Upper lobe of right lung (tissue), 1 donor: Measurements from ENCODE around the gene GRID1. TPM values are rescaled to one million over a fixed set of nuclear protein-coding genes. Genes with fewer than 3 reads are reported as not detected.

ENCODE experiments used
- ATAC-seq: fragments of 200-7000 bp; cut with Tn5 transposase; one replicate; pipeline ENCODE4 v1.9.1; 2020; ENCODE audit warnings: mild to moderate bottlenecking, moderate library complexity
- DNase-seq: peaks from one replicate; pipeline ENCODE4 v3.0.0-alpha.2; 2020
- H3K27ac ChIP-seq: fragments of 200-600 bp; one replicate; pipeline ENCODE4 v1.8.0; 2022
- H3K27me3 ChIP-seq: fragments of 200-600 bp; one replicate; pipeline ENCODE4 v1.8.0; 2022; ENCODE audit warnings: mild to moderate bottlenecking
- H3K36me3 ChIP-seq: fragments of 200-600 bp; one replicate; pipeline ENCODE4 v1.8.0; 2022
- H3K4me1 ChIP-seq: fragments of 200-600 bp; one replicate; pipeline ENCODE4 v1.8.0; 2022
- H3K4me3 ChIP-seq: fragments of 200-600 bp; one replicate; pipeline ENCODE4 v1.8.0; 2022; ENCODE audit warnings: mild to moderate bottlenecking
- H3K9me3 ChIP-seq: fragments of 200-600 bp; one replicate; pipeline ENCODE4 v1.8.0; 2022
- CTCF ChIP-seq: fragments of 200-600 bp; IDR thresholded peaks from one replicate; pipeline ENCODE4 v1.8.0; 2022; ENCODE audit warnings: antibody characterized with exemption
- intact Hi-C: fragments of 100-400 bp; cut with DNase I; formaldehyde crosslinking; loops from one replicate; pipeline ENCODE4 v1.11.0; 2022
- total RNA-seq: library from RNA; stranded (reverse); fragmentation: NEBNext Ultra II Directional; extraction: Animal tissue kit (Norgen Biotek cat#: 25700); gene quantifications from one replicate; pipeline ENCODE4 v1.2.1, GENCODE V29; 2021
- donor health status: DM: no; HTN: yes; CAD: no; lungs with severe emphysema.

GRID1 gene
- total RNA-seq, 1 donor from 2014 or later: 3.0 TPM

DNA sequence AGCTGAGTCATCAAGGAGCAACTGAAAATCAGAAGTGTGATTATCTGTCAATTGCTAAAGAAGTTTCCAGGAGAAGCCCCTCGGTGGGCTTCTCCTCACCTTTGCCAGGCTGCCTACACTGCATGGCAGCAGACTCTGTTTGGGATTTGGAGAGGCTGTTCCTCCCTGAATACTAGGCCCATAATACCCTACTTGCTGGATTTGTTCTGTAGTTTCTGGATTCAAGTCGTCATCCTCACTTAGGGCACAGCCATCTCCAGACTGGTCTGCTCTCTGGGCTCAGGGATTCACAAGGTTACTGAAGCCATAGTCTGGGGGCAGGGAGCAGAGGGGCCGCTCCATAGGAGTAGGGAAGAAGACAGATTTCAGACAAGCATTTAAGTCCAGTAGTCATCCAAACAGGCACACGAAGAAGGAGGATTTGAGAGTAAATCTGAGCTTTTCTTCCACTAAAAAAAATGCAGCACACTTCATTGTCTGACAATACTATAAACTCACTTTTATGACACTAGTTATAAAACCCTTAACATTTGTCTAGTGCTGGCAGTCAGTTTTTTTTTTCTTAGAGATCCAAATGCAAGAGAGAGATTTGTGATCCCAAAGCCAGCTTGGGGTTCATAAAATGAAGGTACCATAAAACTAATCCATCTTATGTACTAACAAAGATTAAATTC lies 723.3 kb downstream of the GRID1 start:
- no peak for TF ChIP-seq CTCF
- no peak for ATAC-seq

DNA sequence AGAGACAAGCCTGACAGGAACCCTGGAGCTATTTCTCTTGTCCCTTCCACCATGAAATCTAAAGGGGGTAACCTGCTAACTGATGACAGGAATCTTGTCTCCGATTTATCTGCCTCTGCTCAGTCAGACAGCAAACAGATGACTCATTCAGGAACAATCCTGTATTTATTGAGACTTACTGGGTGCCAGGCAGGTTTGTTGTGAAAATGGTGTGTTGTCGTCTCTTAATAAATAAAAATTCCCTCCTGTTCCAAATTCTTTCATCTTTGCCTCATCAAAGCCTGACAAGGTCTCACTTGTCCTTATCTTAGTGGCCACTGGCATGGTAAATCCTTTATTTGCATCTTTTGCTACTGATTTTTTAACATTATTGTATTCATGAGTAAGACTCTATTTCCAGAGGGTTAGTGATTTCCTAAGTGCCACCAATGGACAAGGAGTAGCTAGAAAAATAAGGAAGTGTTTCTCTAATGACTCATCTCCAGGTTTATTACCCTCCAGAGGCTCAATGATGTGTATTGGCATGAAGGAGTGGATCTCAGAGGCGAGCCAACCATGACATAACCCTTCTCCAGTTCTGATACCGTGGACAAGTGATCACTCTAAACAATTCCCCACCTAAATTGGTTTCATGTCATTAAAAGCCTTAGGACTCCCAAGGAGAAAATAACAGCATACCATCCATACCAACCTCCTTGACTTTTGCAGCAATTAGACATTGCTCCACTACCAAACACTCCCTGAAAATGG lies 724.0 kb downstream of the GRID1 start:
- intact Hi-C loops: no loop called here
- Histone ChIP-seq H3K9me3 (no peaks in the 10 kb centered on the region), H3K27me3 (no peaks in the 10 kb centered on the region), H3K4me1 (peaks cover 4% of the 10 kb centered on the region), H3K27ac (no peak overlapping the region), H3K4me3 (no peak overlapping the region), H3K36me3 (no peaks in the 10 kb centered on the region)
- peak; percentile 60 for ATAC-seq
- no peak for TF ChIP-seq CTCF
- no peak for DNase-seq

More for the DNA sequence above, 723.3 kb downstream of the GRID1 start:
- intact Hi-C loops: no loop called here
- Histone ChIP-seq H3K27ac (no peak overlapping the region), H3K9me3 (no peaks in the 10 kb centered on the region), H3K27me3 (no peaks in the 10 kb centered on the region), H3K36me3 (no peaks in the 10 kb centered on the region), H3K4me3 (no peak overlapping the region), H3K4me1 (peaks cover 4% of the 10 kb centered on the region)
- DNase-seq: no peak

GRCh38 chr10:85642082-85642420 lies 724.5 kb downstream of the GRID1 start:
- no peaks in the 10 kb centered on the region for H3K36me3 ChIP-seq
- peaks cover 4% of the 10 kb centered on the region for H3K4me1 ChIP-seq
- no peak for DNase-seq
- intact Hi-C loops: no loop called here
- H3K27me3 ChIP-seq: no peaks in the 10 kb centered on the region
- no peak for TF ChIP-seq CTCF
- ATAC-seq: no peak
- no peaks in the 10 kb centered on the region for H3K9me3 ChIP-seq
- no peak overlapping the region for H3K27ac ChIP-seq
- no peak overlapping the region for H3K4me3 ChIP-seq

GRCh38 chr10:85641479-85642009 lies 725.1 kb downstream of the GRID1 start:
- no peak for TF ChIP-seq CTCF
- H3K27me3 ChIP-seq: no peaks in the 10 kb centered on the region
- no peak overlapping the region for H3K27ac ChIP-seq

DNA sequence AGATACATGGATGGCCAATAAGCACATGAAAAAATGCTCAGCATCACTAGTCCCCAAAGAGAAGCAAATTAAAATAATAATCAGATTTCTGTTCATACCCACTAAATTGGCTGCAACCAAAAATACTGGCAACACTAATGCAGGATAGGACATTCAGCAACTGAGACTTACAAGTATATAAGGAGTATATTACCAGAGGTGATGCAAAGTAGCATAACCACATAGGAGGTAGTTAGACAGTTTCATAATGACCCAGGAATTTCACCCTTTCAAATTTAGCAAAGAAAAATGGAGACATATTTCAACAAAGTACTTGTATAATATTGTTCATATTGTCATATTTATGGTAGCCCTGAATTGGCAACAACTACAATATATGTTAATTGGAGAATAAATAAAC lies 727.8 kb downstream of the GRID1 start:
- Histone ChIP-seq H3K27me3 (no peaks in the 10 kb centered on the region), H3K4me3 (no peak overlapping the region), H3K9me3 (no peaks in the 10 kb centered on the region), H3K4me1 (peaks cover 4% of the 10 kb centered on the region), H3K27ac (no peak overlapping the region), H3K36me3 (no peaks in the 10 kb centered on the region)
- intact Hi-C loops: no loop called here
- no peak for DNase-seq
- no peak for TF ChIP-seq CTCF
- no peak for ATAC-seq

More at GRCh38 chr10:85641479-85642009, 725.1 kb downstream of the GRID1 start:
- Histone ChIP-seq H3K4me3 (no peak overlapping the region), H3K36me3 (no peaks in the 10 kb centered on the region), H3K4me1 (peaks cover 4% of the 10 kb centered on the region), H3K9me3 (no peaks in the 10 kb centered on the region)
- DNase-seq: no peak
- peak; percentile 29 for ATAC-seq
- intact Hi-C loops: no loop called here
